Esophagus muscularis mucosa (tissue), 3 donors: Measurements from ENCODE around the gene PTPN1.

ENCODE experiments used
- POLR2A ChIP-seq: fragments of 450-650 bp; IDR thresholded peaks from one replicate; pipeline ENCODE4 v1.6.1; 2017; ENCODE audit warnings: antibody characterized with exemption, moderate library complexity, mild to moderate bottlenecking, low read depth
- POLR2AphosphoS5 ChIP-seq, 2 donors: sonication (generic); formaldehyde crosslinking; IDR thresholded peaks; one replicate each; pipeline ENCODE4 v1.6.1; 2017; ENCODE audit warnings: antibody characterized with exemption in 2 of 2
- TF ChIP-seq, protein P1 (sequence below), 3 experiments: fragments of 200-600 bp in 2 of 3; fragments of 450-650 bp in 1 of 3; sonication (generic) in 2 of 3; IDR thresholded peaks; one replicate each; pipeline ENCODE4 v1.5.1; 2017 to 2019; ENCODE audit warnings: antibody characterized with exemption in 3 of 3, mild to moderate bottlenecking in 2 of 3, moderate library complexity in 1 of 3

DNA sequence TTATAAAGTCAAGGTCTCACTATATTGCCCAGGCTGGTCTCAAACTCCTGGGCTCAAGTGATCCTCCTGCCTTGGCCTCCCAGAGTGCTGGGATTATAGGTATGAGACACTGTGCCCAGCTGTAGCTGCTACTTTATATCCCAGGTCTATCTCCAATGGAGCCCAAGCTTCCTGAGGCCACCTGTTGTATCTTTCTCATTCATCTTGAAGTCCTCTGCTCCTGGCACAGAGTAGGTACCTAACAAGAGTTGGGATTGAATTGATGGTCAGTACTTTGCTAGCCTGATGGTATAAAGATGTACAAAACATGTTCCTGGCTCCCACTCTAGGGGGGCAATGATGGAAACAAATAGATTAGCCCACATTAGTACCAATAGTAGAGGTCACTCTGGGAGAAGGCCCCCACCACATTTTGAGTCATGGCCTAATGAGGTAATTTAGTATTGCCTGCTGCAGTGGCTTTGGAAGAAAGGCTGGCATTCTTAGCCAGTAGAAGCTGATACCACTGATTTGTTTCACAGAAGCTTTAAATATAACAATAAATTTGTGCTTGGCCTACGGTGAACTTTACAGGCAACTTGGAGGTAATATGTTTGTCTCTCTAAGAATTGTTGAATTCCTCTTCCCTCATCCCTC, 5.4 kb downstream of the PTPN1 start:
- TF ChIP-seq, protein P1, sequence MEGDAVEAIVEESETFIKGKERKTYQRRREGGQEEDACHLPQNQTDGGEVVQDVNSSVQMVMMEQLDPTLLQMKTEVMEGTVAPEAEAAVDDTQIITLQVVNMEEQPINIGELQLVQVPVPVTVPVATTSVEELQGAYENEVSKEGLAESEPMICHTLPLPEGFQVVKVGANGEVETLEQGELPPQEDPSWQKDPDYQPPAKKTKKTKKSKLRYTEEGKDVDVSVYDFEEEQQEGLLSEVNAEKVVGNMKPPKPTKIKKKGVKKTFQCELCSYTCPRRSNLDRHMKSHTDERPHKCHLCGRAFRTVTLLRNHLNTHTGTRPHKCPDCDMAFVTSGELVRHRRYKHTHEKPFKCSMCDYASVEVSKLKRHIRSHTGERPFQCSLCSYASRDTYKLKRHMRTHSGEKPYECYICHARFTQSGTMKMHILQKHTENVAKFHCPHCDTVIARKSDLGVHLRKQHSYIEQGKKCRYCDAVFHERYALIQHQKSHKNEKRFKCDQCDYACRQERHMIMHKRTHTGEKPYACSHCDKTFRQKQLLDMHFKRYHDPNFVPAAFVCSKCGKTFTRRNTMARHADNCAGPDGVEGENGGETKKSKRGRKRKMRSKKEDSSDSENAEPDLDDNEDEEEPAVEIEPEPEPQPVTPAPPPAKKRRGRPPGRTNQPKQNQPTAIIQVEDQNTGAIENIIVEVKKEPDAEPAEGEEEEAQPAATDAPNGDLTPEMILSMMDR (IDR thresholded peaks at IDR 0.05) = no peak
- TF ChIP-seq POLR2AphosphoS5 (IDR thresholded peaks at IDR 0.05) = no peak
- TF ChIP-seq POLR2A = no peak
